Esophagus muscularis mucosa (tissue), 3 donors: ENCODE measurements around the gene CASTOR1.

Experiments used
- POLR2AphosphoS5 ChIP-seq, 2 donors: sonication (generic); formaldehyde crosslinking; IDR thresholded peaks; one replicate each; pipeline ENCODE4 v1.6.1; 2017; ENCODE audit warnings: antibody characterized with exemption in 2 of 2
- TF ChIP-seq, protein P1 (sequence below), 3 experiments: fragments of 200-600 bp in 2 of 3; fragments of 450-650 bp in 1 of 3; sonication (generic) in 2 of 3; IDR thresholded peaks; one replicate each; pipeline ENCODE4 v1.5.1; 2017 to 2019; ENCODE audit warnings: antibody characterized with exemption in 3 of 3, mild to moderate bottlenecking in 2 of 3, moderate library complexity in 1 of 3

DNA sequence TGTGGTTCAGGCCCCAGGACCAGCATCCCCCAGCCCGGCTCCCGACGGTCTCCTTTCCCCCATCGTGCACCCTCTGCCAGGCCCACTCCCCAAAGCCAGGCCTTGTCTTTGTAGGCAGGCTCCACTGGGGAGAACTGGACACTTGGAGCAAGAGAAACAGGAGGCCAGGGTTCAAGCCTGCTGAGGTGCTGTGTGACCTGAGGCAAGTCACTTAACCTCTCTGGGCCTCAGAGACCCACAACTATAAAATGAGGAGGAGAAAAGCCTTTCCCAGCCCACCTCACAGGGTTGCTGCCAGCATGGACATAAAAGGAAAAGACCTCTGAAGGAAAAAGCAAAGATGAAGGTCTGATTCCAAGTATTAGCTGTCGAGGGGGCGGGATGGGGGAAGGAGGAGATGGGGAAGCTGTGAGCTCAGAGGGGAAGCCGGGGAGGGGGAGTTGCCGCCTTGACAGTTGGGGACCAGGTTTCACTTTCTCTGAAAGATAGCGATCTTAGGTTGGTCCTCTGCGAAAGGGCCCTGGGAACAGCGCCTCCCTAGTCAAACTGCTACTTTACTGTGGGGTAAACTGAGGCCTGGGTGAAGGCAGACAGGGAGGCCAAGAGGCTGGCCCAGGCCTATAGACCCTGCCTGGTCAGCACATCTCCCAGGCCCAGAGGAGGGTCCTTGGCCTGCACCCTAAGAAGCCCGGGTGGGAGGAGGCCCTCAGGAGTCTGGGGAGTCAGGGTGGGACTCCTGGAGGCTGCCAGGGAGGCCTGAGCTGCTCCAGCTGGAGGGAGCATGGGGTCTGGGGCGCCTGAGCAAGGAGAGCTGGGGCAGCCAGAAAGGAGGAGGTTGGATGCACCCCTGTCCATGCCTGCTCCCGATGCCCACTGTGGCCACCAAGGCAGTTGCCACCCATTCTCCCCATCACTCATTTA, 21.7 kb downstream of the CASTOR1 start:
- TF ChIP-seq, protein P1, sequence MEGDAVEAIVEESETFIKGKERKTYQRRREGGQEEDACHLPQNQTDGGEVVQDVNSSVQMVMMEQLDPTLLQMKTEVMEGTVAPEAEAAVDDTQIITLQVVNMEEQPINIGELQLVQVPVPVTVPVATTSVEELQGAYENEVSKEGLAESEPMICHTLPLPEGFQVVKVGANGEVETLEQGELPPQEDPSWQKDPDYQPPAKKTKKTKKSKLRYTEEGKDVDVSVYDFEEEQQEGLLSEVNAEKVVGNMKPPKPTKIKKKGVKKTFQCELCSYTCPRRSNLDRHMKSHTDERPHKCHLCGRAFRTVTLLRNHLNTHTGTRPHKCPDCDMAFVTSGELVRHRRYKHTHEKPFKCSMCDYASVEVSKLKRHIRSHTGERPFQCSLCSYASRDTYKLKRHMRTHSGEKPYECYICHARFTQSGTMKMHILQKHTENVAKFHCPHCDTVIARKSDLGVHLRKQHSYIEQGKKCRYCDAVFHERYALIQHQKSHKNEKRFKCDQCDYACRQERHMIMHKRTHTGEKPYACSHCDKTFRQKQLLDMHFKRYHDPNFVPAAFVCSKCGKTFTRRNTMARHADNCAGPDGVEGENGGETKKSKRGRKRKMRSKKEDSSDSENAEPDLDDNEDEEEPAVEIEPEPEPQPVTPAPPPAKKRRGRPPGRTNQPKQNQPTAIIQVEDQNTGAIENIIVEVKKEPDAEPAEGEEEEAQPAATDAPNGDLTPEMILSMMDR (IDR thresholded peaks at IDR 0.05) = no peak
- no peak for TF ChIP-seq POLR2AphosphoS5 (IDR thresholded peaks at IDR 0.05)
